ENCODE measurements around the gene TRAF2.
"Not testable (repeated sequence)": the region's sequence is repeated elsewhere in the genome, so short reads cannot be mapped to it uniquely, and the experiment has no call there.

TRAF2 gene

DNA sequence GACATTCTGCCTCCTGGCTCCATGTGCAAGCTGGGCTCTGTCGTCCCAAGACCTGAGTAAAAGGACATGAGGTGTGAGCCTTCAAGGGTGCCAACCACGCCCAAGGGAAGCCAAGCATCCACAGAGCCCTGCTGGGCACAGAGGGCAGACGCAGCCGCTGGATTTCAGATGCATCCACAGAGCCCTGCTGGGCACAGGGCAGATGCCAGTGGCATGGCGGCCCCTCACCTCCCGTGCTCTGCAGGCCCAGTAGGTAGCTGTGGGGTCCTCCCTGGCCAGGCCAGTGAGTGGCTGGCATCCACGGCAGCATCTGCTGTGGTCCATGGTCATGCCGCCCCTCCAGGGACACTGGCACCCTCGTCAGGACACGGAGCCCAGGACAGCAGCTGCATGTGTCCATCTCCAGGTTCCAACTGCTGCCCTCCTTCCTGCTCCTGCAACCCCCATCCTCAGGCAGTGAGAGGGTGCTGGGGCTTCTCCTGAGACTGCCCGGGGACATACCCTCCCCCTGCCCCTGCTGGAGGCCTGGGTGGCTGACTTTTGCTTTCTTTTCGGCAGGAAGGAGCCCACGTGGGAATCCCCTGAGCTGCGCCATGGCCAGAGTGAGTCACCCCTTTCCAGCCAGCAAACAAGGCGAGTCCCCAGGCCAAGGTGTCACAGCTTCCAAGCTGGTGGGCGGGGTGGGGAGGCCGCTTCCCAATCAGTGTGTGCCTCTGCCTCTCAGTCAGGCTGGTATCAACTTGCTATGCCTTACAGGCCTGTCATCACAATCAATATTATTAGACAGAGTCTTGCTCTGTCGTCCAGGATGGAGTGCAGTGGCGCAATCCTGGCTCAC is 4.0 kb upstream of the TRAF2 start:
- peak; percentile 93 to 95 for DNase-seq

DNA sequence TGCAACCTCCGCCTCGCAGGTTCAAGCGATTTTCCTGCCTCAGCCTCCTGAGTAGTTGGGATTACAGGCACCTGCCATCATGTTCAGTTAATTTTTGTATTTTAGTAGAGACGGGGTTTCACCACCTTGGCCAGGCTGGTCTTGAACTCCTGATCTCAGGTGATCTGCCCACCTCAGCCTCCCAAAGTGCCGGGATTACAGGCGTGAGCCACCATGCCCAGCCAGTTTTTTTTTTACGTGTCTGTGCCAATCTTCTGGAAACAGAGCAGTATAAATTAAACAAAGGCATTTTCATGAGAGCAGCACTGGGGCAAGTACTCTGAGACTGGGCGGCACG is 3.4 kb upstream of the TRAF2 start:
- not testable (repeated sequence) for DNase-seq

- not testable (repeated sequence) for DNase-seq
Observed at GRCh38 chr9:136883670-136884069, 2.6 kb upstream of the TRAF2 start.

DNA sequence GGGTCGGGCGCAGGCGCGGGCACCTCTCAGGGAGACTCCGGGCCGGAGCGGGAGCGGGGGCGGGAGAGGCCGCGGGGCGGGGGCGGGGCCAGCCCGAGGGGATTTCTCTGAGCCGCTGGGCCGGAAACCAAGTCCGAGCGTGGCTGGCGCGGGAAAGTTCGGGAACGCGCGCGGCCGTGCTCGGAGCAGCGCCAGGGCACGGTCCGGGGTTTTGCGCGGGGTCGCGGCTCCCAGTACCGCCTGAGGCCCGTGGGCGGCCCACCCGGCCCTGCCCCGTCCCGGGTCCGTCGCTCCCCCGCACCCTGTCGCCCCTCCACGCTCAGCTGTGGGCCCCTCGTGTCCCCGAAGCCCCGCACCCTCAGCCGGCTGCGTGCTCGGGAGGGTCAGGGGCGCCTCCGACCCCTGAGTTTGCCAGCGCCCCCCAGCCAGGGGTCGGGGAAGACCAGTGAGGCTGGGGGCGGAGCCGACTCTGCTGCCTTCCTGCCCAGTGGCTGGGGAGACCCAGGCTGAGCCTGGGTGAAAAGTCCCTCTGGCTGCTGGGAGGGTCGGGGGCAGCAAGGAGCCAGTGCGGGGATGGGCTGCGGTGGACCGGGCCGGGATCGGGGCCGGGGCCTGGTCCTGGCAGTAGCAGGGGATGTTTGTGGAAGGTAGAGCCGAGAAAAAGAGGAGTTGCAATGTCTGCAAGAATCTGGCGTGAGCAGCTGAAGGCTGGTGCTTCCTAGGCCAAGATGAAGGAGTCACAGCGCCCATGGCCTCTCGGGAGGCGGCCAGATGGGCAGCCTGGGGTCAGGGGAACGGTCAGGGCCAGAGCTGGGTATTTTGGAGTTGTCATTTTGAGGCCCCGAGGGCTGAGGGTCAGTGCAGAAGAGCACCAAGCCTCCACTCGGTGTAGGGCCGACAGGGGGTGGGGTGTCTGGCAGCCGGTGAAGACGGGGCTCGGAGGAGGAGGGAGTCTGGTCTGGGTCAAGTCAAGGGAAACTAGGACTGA is 588 bp downstream of the TRAF2 start:
- peak; percentile 49 to 55 for DNase-seq

DNA sequence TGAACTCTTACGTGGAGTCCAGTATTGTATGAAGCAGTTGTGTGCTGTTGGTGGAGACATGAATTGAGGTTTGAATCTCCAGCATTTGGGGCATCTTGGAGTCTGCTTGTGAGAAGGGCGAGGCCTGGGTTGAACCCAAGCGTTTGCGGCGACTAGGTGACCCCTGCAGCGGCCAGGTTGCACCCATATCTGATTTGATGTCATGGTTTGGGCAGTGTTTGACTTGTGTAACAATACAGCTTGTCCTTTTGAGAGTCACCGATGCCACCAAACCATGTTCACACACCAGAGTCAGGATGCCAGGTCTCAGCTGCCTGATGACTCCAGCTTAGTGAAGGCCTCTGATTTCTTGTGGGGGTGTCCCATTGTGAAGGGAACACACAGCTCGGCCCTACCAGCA is 2.1 kb downstream of the TRAF2 start:
- no peak for DNase-seq

DNA sequence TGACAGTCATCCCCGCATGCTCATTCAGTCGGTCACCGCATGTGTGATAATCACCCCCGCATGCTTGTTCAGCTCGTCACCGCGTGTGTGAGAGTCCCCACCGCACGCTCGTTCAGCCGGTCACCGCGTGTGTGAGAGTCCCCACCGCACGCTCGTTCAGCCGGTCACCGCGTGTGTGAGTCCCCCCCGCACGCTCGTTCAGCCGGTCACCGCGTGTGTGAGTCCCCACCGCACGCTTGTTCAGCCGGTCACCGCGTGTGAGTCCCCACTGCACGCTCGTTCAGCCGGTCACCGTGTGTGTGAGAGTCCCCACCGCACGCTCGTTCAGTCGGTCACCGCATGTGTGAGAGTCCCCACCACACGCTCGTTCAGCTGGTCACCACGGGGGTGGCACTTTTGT is 3.5 kb downstream of the TRAF2 start:
- no peak for DNase-seq

DNA sequence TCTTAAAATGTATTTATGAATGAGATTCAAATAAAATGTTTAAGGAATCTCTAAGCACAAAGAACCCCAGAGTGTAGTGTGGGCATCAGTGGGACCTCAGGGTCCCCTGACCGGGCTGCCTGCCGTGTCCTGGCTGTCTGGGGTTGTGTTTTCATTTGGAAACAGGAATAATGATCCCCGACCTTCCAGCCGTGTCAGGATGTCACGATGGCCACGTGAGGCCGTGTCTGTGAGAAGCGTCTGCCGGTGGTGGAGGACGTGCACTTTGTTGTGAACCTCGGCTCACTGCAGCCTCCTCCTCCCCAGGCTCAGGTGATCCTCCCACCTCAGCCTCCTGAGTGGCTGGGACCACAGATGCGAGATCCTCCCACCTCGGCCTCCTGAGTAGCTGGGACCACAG is 4.3 kb downstream of the TRAF2 start:
- no peak for DNase-seq

- DNase-seq = no peak
Observed at GRCh38 chr9:136896027-136896426, 9.7 kb downstream of the TRAF2 start.

DNA sequence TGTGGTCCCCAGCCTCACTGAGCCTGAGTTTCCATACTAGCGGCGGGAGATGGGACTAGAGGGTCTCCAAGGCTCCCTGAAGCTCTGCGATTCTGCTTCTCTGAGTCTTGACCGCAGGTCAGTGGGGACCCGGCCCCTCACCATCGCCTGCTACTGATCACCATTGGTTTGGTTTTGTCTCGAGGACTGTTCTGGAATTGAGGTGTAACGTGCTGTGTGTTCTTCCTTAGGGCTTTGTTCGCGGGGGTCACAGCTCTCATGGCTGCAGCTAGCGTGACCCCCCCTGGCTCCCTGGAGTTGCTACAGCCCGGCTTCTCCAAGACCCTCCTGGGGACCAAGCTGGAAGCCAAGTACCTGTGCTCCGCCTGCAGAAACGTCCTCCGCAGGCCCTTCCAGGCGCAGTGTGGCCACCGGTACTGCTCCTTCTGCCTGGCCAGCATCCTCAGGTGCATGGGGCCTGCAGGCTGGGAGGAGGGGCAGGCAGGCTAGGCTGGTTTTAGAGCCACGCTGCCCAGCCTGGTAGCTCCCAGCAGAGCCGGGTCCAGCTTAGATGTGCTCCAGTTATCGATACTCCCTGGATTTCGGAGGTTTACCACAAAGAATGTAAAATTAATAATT is 12.3 kb downstream of the TRAF2 start:
- no peak for DNase-seq

GRCh38 chr9:136899196-136899595 is 12.9 kb downstream of the TRAF2 start:
- no peak for DNase-seq

GRCh38 chr9:136900556-136900955 is 14.2 kb downstream of the TRAF2 start:
- no peak for DNase-seq

- DNase-seq = no peak
Observed at GRCh38 chr9:136900988-136901515, 14.7 kb downstream of the TRAF2 start.

- peak; percentile 82 to 87 for DNase-seq
Observed at GRCh38 chr9:136901516-136902258, 15.4 kb downstream of the TRAF2 start.

DNA sequence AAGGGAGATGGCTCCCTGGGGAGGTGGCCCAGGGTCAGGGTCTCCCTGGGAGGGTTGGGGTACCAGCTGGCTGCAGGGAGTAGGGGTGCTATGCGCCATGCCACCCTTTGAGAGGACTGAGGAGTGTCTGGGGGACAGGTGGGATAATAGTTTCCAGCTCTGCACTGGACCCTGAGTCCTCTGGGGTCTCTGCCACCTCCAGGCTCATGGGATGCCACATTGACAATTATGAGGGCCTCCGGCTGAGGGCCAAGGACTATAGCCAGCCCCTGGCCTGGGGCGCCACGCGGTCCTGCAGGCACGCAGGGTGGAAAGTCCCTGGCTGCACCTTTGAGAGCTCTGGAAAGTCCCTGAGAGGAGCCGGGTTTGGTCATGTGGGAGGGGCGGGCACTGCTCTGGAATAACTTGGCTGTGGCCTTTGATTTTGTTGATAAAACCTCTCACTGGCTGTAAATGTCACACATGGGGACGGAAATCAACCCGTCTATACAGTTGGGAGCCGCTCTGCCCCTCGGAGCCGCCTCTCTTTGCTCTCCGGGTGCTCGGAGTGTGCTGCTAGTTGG is 16.0 kb downstream of the TRAF2 start:
- peak; percentile 89 to 93 for DNase-seq

GRCh38 chr9:136903041-136903554 is 16.8 kb downstream of the TRAF2 start:
- DNase-seq = peak in 1 of 2 experiments; percentile 24

DNA sequence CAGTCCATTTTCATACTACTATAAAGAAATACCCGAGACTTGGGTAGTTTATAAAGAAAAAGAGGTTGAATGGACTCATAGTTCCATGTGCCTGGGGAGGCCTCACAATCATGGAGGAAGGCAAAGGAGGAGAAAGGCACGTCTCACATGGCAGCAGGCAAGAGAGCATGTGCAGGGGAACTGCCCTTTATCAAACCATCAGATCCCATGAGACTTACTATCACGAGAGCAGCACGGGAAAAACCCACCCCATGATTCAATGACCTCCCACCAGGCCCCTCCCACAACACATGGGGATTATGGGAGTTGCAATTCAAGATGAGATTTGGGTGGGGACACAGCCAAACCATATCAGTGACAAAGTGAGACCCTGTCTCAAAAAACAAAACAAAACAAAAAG is 19.9 kb downstream of the TRAF2 start:
- no peak for DNase-seq

DNA sequence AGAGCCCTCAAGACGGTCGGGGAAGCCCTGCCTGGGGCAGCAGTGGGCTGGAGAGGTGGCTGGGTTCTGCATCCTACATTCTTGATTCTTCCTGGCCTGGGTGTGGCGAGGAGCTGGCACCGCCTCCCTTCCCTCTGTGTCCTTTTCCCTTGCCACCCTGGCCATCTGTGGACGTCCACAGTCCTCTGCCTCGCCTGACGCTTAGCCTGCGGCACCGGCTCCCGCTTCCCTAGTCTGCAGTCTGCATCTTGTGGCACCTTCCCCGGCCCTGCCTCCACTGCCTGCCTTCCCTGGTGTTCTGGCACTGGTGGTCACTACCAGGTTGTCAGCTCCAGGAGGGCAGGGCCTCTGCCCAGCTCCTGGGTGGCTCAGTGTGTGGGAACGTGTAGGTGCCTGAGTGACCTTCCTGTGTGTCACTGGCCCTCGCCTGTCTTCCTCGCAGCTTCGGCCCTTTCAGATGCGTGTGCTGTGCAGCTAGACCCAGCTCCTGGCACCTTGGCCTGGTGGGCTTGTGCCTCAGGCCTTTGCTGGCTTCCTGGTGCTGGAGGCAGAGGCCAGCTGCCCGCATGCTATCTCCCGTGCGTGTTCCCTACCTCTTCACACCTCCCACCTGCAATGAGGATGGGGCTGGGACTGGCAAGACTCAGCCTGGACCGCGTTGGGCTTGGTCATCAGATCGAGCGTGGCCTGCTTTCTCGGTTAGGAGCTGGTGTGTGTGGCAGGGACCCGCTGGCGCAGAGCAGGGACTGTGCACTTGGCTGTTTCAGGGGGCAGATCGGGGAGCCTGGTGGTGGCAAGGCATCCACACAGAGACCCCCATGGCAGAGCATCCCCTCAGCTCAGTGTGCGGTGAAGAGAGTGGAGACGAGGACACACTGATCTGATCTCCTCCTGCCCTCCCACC is 20.9 kb downstream of the TRAF2 start:
- no peak for DNase-seq

DNA sequence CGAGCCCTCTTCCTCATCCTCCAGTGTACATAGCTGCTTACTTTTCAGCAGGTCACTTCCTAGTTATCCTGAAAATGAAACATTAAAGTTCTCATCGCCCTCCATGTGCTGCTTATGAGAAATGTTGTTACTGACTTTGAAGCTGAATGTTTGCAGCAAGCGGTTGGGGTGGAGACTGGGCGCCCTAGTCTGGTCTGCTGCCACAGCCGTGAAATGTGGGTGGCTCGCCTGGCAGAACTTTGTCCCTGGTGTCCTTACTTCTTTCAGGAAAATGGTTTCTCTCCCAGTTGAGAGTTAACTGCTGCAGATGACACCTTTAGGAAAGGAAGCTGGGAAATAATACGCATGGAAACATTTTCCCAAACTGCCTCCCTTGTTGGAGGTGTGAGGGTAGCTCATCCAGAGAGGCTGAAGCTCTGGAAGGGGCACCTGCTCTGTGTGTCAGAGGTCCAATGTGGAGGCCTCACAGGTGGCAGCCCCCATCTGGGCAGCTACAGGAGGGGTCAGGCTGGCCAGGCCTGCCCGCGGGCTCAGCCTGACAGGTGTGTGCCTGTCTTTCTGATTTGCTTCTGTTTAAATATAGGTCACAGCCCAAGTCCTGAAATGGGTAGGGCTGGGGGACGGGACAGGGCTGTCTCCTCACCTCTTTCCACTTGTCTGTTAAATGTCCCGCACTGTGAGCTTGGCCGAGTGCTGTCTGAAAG is 24.0 kb downstream of the TRAF2 start:
- DNase-seq = no peak

GRCh38 chr9:136910901-136911245 is 24.6 kb downstream of the TRAF2 start:
- no peak for DNase-seq
